Epithelial cell of prostate (primary cell): Measurements from ENCODE around the gene PROZ.

Source experiments
- DNase-seq: peaks from one replicate; pipeline ENCODE4 v3.0.0-alpha.2; 2011; ENCODE audit warnings: low read depth, low spot score
- H3K27ac ChIP-seq: fragments of 450-650 bp; 2 replicates; pipeline ENCODE4 v1.5.1; 2017; ENCODE audit warnings: mild to moderate bottlenecking

PROZ gene

GRCh38 chr13:113119822-113120189 lies 38.6 kb upstream of the PROZ start:
- H3K27ac ChIP-seq, result no peak overlapping the region
- DNase-seq, result no peak

- DNase-seq, result no peak
- H3K27ac ChIP-seq, result no peak overlapping the region
These were observed 37.9 kb upstream of the PROZ start for GRCh38 chr13:113120300-113121182.

GRCh38 chr13:113121183-113121927 lies 37.1 kb upstream of the PROZ start:
- no peak overlapping the region for H3K27ac ChIP-seq
- DNase-seq, result no peak

GRCh38 chr13:113121928-113122471 lies 36.4 kb upstream of the PROZ start:
- no peak overlapping the region for H3K27ac ChIP-seq
- no peak for DNase-seq

- DNase-seq, result no peak
- no peak within 1 kb of the TSS for H3K27ac ChIP-seq
These were observed 35.8 kb upstream of the PROZ start, which contains the start of gene F10 for GRCh38 chr13:113122550-113123225. Gene F10 (plus strand): TSS chr13:113122799. CDS start chr13:113122856, 57 bp downstream.

- H3K27ac ChIP-seq, result no peak overlapping the region
- DNase-seq, result no peak
These were observed 34.9 kb upstream of the PROZ start for GRCh38 chr13:113123226-113124201.

- DNase-seq, result no peak
These were observed 34.1 kb upstream of the PROZ start for GRCh38 chr13:113124211-113124970.

GRCh38 chr13:113125506-113126264 lies 32.8 kb upstream of the PROZ start:
- DNase-seq, result no peak
- no peak overlapping the region for H3K27ac ChIP-seq

More at GRCh38 chr13:113124211-113124970, 34.1 kb upstream of the PROZ start:
- H3K27ac ChIP-seq, result no peak overlapping the region

- DNase-seq, result no peak
These were observed 31.9 kb upstream of the PROZ start for GRCh38 chr13:113126265-113127150.

GRCh38 chr13:113129480-113129879 lies 29.0 kb upstream of the PROZ start:
- DNase-seq, result no peak
- H3K27ac ChIP-seq, result no peak overlapping the region

More at GRCh38 chr13:113126265-113127150, 31.9 kb upstream of the PROZ start:
- H3K27ac ChIP-seq, result no peak overlapping the region

GRCh38 chr13:113129921-113130750 lies 28.3 kb upstream of the PROZ start:
- H3K27ac ChIP-seq, result no peak overlapping the region
- DNase-seq, result no peak

GRCh38 chr13:113135281-113135760 lies 23.1 kb upstream of the PROZ start:
- DNase-seq, result no peak
- no peak overlapping the region for H3K27ac ChIP-seq

- DNase-seq, result no peak
- H3K27ac ChIP-seq, result no peak overlapping the region
These were observed 20.7 kb upstream of the PROZ start for GRCh38 chr13:113137691-113138298.

- H3K27ac ChIP-seq, result no peak overlapping the region
- no peak for DNase-seq
These were observed 19.5 kb upstream of the PROZ start for GRCh38 chr13:113138792-113139551.

GRCh38 chr13:113139577-113139976 lies 18.9 kb upstream of the PROZ start:
- no peak overlapping the region for H3K27ac ChIP-seq
- no peak for DNase-seq
